Measurements from ENCODE around the gene UBP1.

DNA sequence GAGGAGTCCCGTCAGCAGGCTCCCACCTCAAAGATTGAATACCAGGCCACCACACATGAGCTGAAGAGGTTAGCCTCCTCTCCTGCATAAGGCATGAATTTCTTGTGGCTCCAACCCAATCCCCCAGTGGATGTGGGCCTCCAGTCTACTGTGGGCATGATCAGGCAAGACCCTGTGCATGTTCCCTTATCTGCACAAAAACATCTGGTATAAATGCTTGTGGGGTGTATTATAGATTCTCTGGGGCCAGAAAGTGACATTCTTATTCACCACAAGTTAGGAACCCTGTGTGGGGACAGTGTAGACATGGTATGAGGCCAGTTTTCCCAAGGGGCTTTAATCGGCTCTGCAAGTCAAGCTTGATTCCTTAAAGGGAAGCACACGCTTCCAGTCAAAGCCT is 18.2 kb upstream of the UBP1 start:
- TF ChIP-seq, protein P1, sequence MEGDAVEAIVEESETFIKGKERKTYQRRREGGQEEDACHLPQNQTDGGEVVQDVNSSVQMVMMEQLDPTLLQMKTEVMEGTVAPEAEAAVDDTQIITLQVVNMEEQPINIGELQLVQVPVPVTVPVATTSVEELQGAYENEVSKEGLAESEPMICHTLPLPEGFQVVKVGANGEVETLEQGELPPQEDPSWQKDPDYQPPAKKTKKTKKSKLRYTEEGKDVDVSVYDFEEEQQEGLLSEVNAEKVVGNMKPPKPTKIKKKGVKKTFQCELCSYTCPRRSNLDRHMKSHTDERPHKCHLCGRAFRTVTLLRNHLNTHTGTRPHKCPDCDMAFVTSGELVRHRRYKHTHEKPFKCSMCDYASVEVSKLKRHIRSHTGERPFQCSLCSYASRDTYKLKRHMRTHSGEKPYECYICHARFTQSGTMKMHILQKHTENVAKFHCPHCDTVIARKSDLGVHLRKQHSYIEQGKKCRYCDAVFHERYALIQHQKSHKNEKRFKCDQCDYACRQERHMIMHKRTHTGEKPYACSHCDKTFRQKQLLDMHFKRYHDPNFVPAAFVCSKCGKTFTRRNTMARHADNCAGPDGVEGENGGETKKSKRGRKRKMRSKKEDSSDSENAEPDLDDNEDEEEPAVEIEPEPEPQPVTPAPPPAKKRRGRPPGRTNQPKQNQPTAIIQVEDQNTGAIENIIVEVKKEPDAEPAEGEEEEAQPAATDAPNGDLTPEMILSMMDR (IDR thresholded peaks at IDR 0.05), result no peak
- TF ChIP-seq POLR2AphosphoS5 (IDR thresholded peaks at IDR 0.05) (no peak), POLR2A (IDR thresholded peaks at IDR 0.05) (no peak), EP300 (IDR thresholded peaks at IDR 0.05) (no peak)
